Measurements from ENCODE around the gene LMNTD1.
A peak's percentile ranks its signal among the peaks of the same experiment; 100 is the strongest.

LMNTD1 gene

GRCh38 chr12:25557830-25558436, 4.8 kb upstream of the LMNTD1 start:
- no peaks in the 10 kb centered on the region for H3K9me2 ChIP-seq (replicated peaks; ENCODE audit: control insufficient read depth, low read length)

GRCh38 chr12:25556153-25556552, 3.1 kb upstream of the LMNTD1 start:
- Histone ChIP-seq H3K27ac (ENCODE audit: low read depth, low read length) (no peak overlapping the region), H3F3A (ENCODE audit: control insufficient read depth, insufficient read depth) (no peaks in the 10 kb centered on the region), H3K9me3 (ENCODE audit: control insufficient read depth, insufficient read depth, low read length) (no peaks in the 10 kb centered on the region), H3K36me3 (ENCODE audit: control insufficient read depth, low read length) (no peaks in the 10 kb centered on the region), H3K4me1 (ENCODE audit: control insufficient read depth, low read length) (no peaks in the 10 kb centered on the region), H3K9me2 (replicated peaks; ENCODE audit: control insufficient read depth, low read length) (no peaks in the 10 kb centered on the region), H4K20me1 (ENCODE audit: control insufficient read depth, insufficient read depth, low read depth, low read length) (no peaks in the 10 kb centered on the region), H3K27me3 (ENCODE audit: control insufficient read depth, low read length) (no peaks in the 10 kb centered on the region), H3K4me2 (ENCODE audit: low read length) (no peak overlapping the region), H3K4me3 (ENCODE audit: low read length) (no peak overlapping the region), H3K79me2 (ENCODE audit: control insufficient read depth, low read length) (no peaks in the 10 kb centered on the region)
- no peak for TF ChIP-seq CTCF (IDR thresholded peaks at IDR 0.05; ENCODE audit: low read depth, low read length, poor library complexity, severe bottlenecking)
- TF ChIP-seq EZH2phosphoT487 (IDR thresholded peaks at IDR 0.05; ENCODE audit: borderline replicate concordance, low read length): no peak

More at GRCh38 chr12:25557830-25558436, 4.8 kb upstream of the LMNTD1 start:
- Histone ChIP-seq H3K27ac (ENCODE audit: low read depth, low read length) (no peak overlapping the region), H3K4me1 (ENCODE audit: control insufficient read depth, low read length) (no peaks in the 10 kb centered on the region), H3K9me3 (ENCODE audit: control insufficient read depth, insufficient read depth, low read length) (no peaks in the 10 kb centered on the region), H3F3A (ENCODE audit: control insufficient read depth, insufficient read depth) (no peaks in the 10 kb centered on the region), H3K4me3 (ENCODE audit: low read length) (no peak overlapping the region), H3K27me3 (ENCODE audit: control insufficient read depth, low read length) (no peaks in the 10 kb centered on the region), H3K4me2 (ENCODE audit: low read length) (no peak overlapping the region), H3K79me2 (ENCODE audit: control insufficient read depth, low read length) (no peaks in the 10 kb centered on the region), H3K36me3 (ENCODE audit: control insufficient read depth, low read length) (no peaks in the 10 kb centered on the region), H4K20me1 (ENCODE audit: control insufficient read depth, insufficient read depth, low read depth, low read length) (no peaks in the 10 kb centered on the region)
- TF ChIP-seq EZH2phosphoT487 (IDR thresholded peaks at IDR 0.05; ENCODE audit: borderline replicate concordance, low read length) (no peak), CTCF (IDR thresholded peaks at IDR 0.05; ENCODE audit: low read depth, low read length, poor library complexity, severe bottlenecking) (peak; percentile 59)

GRCh38 chr12:25552681-25553080, 402 bp downstream of the LMNTD1 start:
- Histone ChIP-seq H3K4me1 (ENCODE audit: control insufficient read depth, low read length) (no peaks in the 10 kb centered on the region), H3K27ac (ENCODE audit: low read depth, low read length) (no peak overlapping the region), H3K4me2 (ENCODE audit: low read length) (no peak overlapping the region), H3K9me3 (ENCODE audit: control insufficient read depth, insufficient read depth, low read length) (no peaks in the 10 kb centered on the region), H3K4me3 (ENCODE audit: low read length) (no peak overlapping the region), H3K27me3 (ENCODE audit: control insufficient read depth, low read length) (no peaks in the 10 kb centered on the region), H3K36me3 (ENCODE audit: control insufficient read depth, low read length) (no peaks in the 10 kb centered on the region), H3K79me2 (ENCODE audit: control insufficient read depth, low read length) (no peaks in the 10 kb centered on the region), H4K20me1 (ENCODE audit: control insufficient read depth, insufficient read depth, low read depth, low read length) (no peaks in the 10 kb centered on the region), H3F3A (ENCODE audit: control insufficient read depth, insufficient read depth) (no peaks in the 10 kb centered on the region), H3K9me2 (replicated peaks; ENCODE audit: control insufficient read depth, low read length) (no peaks in the 10 kb centered on the region)
- TF ChIP-seq CTCF (IDR thresholded peaks at IDR 0.05; ENCODE audit: low read depth, low read length, poor library complexity, severe bottlenecking) (no peak), EZH2phosphoT487 (IDR thresholded peaks at IDR 0.05; ENCODE audit: borderline replicate concordance, low read length) (no peak)

All from DOHH2 (cell line).